Measurements from ENCODE around the gene SLC25A22. TPM values are rescaled to one million over a fixed set of nuclear protein-coding genes. Genes with fewer than 3 reads are reported as not detected.

SLC25A22 gene
- total and polyA plus RNA-seq, 9 of the 15 experiments (the other 6 are each of a cell fraction or from before 2014, with no cell fraction given), result 0.41 to 55.4 (median 11.4) TPM

GRCh38 chr11:748007-748359, 50.1 kb downstream of the SLC25A22 start (continued):
- TF ChIP-seq HIVEP1 (CRISPR knock-in tag; IDR thresholded peaks at IDR 0.05) (no peak), DMBX1 (CRISPR knock-in tag; IDR thresholded peaks at IDR 0.05; ENCODE audit: borderline replicate concordance) (peak; percentile 34; the same call in 1 of the 2 replicates), BDP1 (IDR thresholded peaks at IDR 0.05; ENCODE audit: insufficient read depth, insufficient read length) (no peak), KDM4B (IDR thresholded peaks at IDR 0.05; ENCODE audit: borderline replicate concordance in 2 of 2, low read depth in 1 of 2) (no peak), ARHGAP35 (IDR thresholded peaks at IDR 0.05; ENCODE audit: partially characterized antibody) (no peak), ZNF184 (CRISPR knock-in tag; IDR thresholded peaks at IDR 0.05) (no peak)

- CTCF ChIA-PET (ENCODE audit: low intra/inter-chr PET ratio), result interaction anchor here (1.8 kb wide), 1 partner anchor 20 kb away, joined by 3 read pairs; no protein-coding TSS in a partner anchor
- peaks cover 35% of the 10 kb centered on the region for H3K36me3 ChIP-seq (ENCODE audit: control insufficient read depth, insufficient read depth, low read length)
- H3K4me1 ChIP-seq (replicated peaks in 1 of 2; ENCODE audit: control insufficient read depth in 2 of 2, insufficient read depth in 2 of 2, low read length in 2 of 2), result peaks cover 27 to 54% of the 10 kb centered on the region in 2 experiments
- H3K4me2 ChIP-seq (ENCODE audit: insufficient read depth, low read length), result peak within 1 kb of the TSS; percentile 94
- under 1% methylated on average over 73 of the region's 112 CpGs for WGBS (ENCODE audit: insufficient coverage, low coverage, missing lambda C conversion rate)
- FAIRE-seq (peak; percentile 23), ATAC-seq (peak; percentile 94), DNase-seq (ENCODE audit: extremely low read depth in 1 of 4, low spot score in 3 of 4) (peak; percentile 92 to 96 (median 93))
- no peaks in the 10 kb centered on the region for H3K9me3 ChIP-seq (replicated peaks; ENCODE audit: control insufficient read depth, insufficient read depth, low read depth, low read length)
- H2AFZ ChIP-seq (ENCODE audit: low read depth, low read length), result peak within 1 kb of the TSS; percentile 82
- peaks cover 18% of the 10 kb centered on the region; the same call in 1 of the 2 replicates for H4K20me1 ChIP-seq (replicated peaks; ENCODE audit: control insufficient read depth, insufficient read depth, low read length)
- intact Hi-C loops (cut with micrococcal nuclease), result no loop called here
- H3K79me2 ChIP-seq (ENCODE audit: control insufficient read depth, insufficient read depth, low read length), result peaks cover 51% of the 10 kb centered on the region
- POLR2A ChIA-PET, result interaction anchor here (0.6 to 7.4 kb wide), 19 partner anchors 10 to 523 kb away, joined by 3 to 88 read pairs (median 4); partner anchors contain the start of genes DEAF1 and TMEM80
- H3K9ac ChIP-seq (ENCODE audit: insufficient read depth in 1 of 2, low read depth in 2 of 2, low read length in 2 of 2), result peak within 1 kb of the TSS; percentile 95 to 100
- H3K27me3 ChIP-seq (ENCODE audit: control insufficient read depth in 2 of 2, insufficient read depth in 2 of 2, low read length in 2 of 2), result no peaks in the 10 kb centered on the region
- in situ Hi-C loops (cut with MboI), result no loop called here
- H3K9me1 ChIP-seq (ENCODE audit: control insufficient read depth, insufficient read depth, low read length), result peaks cover 2% of the 10 kb centered on the region
- no TSS peak for BruUV-seq (replicated peaks)
- H3K4me3 ChIP-seq, result peak within 1 kb of the TSS; percentile 100
- peak within 1 kb of the TSS; percentile 99 for H3K27ac ChIP-seq (ENCODE audit: extremely low read depth, low read depth, low read length)
- TF ChIP-seq MAZ (CRISPR knock-in tag; conservative IDR thresholded peaks at IDR 0.05 in 1 of 2, IDR thresholded peaks at IDR 0.05 in 1 of 2) (peak; percentile 39 to 60; a peak in 3 of 4 replicates), SMARCB1 (IDR thresholded peaks at IDR 0.05; ENCODE audit: insufficient read length, low read depth) (no peak), CXXC5 (CRISPR knock-in tag; IDR thresholded peaks at IDR 0.05) (peak; percentile 80), CREM (IDR thresholded peaks at IDR 0.05; ENCODE audit: low read depth) (0 out of 2 replicates have a peak, but pooled peaks have one; percentile 57), THAP7 (CRISPR knock-in tag; IDR thresholded peaks at IDR 0.05) (peak; percentile 62; the same call in 1 of the 2 replicates), AFF4 (CRISPR knock-in tag; IDR thresholded peaks at IDR 0.05) (peak; percentile 0), KAT7 (CRISPR knock-in tag; IDR thresholded peaks at IDR 0.05; ENCODE audit: borderline replicate concordance) (peak; percentile 29; the same call in 1 of the 2 replicates)
Observed at GRCh38 chr11:747158-748006, 50.7 kb downstream of the SLC25A22 start, which contains the start of gene TALDO1. Gene TALDO1, plus strand, starts transcription at chr11:747464. Its CDS starts 18 bp downstream, at chr11:747482.

All from K562 (cell line).